MV-4-11 (cell line): Measurements from ENCODE around the gene TSHZ2.

Experiments used
- DNase-seq: peaks from one replicate; lab custom pipeline; 2025; lab: John Stamatoyannopoulos, UW

The TSHZ2 gene

DNA sequence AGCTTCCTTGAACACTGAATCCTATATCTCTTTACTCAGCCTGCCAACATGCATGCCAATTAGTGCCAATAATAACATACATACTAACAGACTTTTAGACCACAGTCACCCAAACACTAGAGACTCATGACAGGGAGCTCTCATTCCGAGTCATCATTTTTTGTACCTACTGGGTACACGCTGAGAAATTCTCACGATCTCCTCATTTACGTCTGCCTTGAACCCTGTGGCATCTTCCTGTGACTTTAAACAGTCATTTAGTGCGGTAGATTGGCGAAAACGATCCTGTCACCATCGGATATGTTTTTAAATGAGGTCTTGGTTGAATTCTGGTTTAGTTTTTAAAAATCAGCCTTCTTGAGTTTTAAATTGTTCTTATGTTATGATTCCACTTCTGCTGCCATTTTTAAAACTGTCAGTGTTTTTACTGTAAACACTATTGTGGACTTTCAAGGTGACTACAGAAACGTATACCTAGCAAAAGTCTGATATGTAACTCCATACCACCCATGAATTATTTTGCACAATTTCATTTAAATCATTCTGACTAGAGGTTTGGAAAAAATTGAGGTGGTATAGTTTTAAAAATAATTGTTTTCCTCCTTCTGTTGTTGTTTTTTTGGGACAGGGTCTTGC lies 275.4 kb downstream of the TSHZ2 start:
- no peak for DNase-seq

DNA sequence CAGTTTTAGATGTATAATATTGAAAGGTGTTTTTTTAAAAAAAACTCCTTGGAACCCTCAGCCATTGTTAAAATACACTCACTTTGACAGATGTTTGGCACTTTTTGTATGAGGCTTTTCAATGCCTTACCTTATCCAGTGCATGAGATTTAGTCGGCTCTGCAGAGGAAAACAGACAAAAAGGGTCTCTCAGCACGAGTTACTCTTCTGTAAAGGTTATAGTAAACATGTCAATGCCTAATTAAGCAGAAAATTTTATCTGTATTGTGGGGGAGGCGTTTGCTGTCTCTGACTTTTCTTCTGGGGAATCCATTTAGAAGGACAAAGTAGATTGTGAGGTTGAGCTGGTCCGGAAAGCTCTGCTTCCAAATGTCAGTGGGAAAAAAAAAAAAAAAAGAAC lies 278.3 kb downstream of the TSHZ2 start:
- DNase-seq: no peak

DNA sequence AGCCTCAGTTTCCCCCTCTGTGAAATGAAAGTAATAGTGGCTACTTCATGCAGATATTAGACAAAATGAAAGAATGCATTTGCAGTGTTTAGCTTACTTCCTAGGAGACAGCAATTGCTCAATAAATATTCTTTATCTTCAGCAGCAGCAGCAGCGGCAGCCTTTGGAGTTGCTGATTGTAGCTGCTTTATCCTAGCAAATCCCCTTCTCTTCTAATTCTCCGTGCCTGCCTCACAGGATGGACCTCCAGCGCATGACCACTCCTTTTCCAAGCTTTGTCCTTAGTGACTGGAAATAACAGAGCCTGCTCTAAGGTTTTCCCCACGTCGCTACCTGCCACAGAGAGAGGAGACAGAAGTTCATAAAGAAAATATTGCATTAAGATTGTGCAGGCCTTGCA lies 279.8 kb downstream of the TSHZ2 start:
- no peak for DNase-seq

DNA sequence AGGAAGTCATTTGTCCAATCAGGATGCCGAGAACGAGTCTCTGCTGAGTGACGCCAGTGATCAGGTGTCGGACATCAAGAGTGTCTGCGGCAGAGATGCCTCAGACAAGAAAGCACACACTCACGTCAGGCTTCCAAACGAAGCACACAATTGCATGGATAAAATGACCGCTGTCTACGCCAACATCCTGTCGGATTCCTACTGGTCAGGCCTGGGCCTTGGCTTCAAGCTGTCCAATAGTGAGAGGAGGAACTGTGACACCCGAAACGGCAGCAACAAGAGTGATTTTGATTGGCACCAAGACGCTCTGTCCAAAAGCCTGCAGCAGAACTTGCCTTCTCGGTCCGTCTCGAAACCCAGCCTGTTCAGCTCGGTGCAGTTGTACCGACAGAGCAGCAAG lies 281.5 kb downstream of the TSHZ2 start:
- no peak for DNase-seq

DNA sequence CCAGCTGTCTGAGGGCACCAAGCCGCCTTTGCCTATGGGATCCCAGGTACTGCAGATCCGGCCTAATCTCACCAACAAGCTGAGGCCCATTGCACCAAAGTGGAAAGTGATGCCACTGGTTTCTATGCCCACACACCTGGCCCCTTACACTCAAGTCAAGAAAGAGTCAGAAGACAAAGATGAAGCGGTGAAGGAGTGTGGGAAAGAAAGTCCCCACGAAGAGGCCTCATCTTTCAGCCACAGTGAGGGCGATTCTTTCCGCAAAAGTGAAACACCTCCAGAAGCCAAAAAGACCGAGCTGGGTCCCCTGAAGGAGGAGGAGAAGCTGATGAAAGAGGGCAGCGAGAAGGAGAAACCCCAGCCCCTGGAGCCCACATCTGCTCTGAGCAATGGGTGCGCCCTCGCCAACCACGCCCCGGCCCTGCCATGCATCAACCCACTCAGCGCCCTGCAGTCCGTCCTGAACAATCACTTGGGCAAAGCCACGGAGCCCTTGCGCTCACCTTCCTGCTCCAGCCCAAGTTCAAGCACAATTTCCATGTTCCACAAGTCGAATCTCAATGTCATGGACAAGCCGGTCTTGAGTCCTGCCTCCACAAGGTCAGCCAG lies 283.0 kb downstream of the TSHZ2 start:
- no peak for DNase-seq

DNA sequence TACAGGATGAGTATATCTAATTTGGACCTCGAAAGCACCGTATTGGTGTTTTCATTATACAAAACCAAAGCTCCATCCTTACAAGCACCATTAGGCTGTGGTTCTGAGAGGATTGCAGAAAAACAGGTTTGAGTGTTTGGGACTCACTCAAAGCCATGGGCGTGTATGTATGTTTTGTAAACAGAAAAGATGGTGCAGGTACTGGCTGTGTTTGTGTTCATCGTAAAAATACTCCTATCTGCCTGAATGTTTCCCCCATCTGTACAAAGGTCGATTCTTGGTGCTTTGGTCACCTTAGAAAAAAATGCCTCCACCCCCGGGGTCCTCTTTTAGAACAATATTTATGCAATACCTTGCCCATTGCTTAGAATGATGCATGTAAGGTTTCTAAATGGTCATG lies 286.6 kb downstream of the TSHZ2 start:
- no peak for DNase-seq

DNA sequence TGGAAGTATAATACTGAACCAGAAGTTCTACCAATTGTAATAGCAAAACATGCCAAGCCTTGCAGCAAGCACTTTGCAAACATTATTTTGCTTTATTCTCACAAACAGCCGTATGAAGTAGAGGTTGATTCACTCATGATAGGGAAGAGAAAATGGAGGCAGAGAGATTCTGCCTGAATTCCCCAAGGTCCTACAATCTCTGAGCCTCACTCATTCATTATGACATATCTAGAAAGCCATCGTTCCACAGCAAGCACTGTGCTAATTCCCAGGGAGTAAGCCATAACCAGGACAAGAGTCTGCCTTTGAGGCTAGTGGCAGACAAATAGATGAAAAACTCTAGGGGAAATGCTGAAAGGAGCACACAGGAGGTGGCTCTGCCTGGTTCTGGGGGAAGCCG lies 288.0 kb downstream of the TSHZ2 start:
- DNase-seq: no peak

DNA sequence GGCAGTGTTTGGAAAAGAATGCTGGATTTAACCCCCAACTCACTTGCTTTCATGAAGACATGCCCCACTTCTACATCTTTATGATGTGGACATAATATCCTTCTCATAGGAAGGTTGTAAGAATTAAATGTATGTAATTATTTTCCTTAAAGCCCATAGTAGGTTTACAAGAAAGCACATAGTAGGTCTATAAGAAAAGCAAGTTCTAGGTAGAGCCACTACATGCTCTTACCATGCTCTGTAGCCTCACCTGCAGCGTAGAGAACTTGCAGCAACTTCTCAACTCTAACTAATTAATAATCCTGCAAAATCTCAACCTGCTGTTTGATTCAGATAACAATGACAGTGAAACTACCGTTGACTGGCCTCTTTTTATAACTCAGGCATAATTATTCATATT lies 288.4 kb downstream of the TSHZ2 start:
- DNase-seq: no peak

DNA sequence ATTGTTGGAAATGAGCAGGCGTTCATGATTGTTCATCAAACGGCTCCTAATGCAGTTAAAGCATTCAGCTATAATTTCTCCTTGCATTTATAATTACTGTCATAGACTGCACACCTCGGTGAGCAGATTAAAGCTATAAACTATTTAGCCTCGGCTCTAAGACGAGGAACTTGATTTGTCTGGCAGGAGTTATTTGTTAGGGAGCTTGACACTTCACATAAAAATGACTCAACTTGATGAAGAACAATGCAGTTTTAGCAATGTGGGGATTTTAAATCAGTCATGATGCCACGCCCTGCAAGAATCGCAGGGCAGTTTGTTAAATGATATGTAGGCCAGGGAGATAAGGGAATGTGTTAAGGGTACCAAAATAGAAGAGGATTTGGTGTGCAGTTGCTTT lies 290.2 kb downstream of the TSHZ2 start:
- no peak for DNase-seq

DNA sequence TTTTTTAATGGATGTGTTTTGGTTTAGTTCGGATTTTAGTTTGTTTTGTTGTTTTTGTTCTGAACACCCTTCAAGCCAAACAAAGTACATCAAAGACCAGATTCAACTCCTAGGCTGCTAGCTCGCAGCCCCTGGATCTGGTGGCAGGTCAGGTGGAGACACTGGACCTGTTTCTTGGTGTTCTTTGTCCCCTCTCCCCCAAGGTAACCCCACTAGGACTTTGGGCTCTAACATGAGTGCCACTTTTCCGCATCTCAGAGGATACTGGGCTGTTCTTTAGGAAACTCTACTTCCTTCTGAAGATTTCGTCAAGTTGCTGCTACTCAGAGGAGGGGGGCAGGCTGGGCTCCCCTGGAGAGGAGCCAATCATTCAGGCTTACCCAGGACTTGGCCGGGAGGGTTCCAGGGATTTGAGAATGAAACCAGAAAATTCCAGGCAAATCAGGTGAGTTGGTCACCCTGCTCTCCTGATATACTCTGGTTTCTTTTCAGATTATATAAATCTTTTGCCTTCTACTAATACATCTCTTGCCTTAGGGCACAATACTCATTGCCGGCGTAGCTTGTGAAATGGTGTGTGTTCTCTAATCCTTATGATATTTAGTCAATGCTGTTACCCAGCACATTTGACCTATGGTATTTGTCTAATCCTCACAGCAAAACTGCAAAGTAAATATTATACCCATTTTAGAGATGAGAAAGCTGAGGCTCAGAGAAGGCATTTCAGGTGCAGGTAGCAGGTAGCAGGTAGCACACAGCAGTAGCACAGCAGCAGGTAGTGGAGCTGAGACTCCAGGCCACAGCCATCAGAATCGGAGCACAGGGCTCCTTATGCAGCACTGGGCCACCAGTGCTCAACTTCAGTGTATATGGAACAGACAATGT lies 291.6 kb downstream of the TSHZ2 start:
- DNase-seq: no peak

DNA sequence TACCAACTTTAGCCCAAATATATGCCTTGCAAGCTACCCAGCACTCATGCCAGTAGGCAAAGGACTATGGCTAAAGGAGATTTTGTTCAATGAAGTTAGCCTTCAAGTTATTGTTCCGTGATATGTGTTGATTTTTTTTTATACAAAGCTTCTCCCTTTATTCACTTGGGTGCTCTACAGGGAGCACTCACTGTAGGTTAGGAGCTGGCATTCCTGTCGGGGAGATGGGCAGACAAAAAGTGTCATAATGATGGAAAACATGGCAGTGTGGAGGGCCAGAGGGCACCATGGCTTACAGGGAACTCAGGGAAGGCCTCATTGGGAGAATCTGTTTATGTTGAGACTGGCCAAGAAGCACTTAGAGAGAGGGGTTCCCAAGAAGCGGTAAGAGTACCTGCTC lies 292.4 kb downstream of the TSHZ2 start:
- no peak for DNase-seq

DNA sequence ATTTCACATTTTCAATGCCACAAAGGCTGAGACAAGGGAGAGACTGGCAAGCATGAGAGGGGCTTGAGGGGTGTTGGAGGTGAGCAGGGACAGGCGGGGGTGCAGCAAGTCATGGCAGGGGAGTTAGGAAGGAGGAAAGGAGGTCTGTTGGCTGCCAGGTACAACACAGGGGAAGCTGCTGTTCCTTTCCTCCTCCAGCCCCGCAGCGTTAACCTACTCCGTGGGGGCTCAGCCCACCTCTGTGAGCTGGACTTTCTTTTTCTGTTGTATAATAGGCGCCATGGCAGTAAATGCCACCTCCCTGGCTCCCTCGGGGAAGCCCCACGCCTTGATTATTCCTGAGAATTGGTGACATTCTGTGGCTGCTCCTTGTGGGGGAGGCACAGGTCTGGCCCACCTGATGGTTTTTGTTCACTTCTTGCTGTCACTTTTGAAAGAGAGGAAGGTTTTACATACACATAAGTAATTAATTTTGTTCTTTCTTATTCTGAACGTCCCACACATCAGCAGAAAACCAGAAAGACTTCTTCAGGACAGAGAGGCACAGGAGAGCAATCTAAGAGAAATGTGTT lies 293.2 kb downstream of the TSHZ2 start:
- no peak for DNase-seq

DNA sequence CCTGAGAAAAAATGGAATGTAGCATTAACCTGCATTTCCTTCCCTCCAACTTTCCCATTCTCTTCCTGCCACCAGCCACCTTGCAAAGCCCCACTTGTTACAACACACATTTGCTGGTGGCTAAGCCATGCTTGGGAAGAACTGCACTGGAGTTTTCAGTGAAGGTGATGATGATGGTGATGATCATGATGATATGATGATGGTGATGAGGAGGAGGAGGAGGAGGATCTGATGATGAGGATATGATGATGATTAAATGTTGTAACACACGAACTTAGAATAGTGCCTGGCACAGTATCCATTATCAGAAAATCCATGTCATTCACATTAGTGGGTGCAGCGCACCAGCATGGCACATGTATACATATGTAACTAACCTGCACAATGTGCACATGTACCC lies 297.2 kb downstream of the TSHZ2 start:
- DNase-seq: no peak

DNA sequence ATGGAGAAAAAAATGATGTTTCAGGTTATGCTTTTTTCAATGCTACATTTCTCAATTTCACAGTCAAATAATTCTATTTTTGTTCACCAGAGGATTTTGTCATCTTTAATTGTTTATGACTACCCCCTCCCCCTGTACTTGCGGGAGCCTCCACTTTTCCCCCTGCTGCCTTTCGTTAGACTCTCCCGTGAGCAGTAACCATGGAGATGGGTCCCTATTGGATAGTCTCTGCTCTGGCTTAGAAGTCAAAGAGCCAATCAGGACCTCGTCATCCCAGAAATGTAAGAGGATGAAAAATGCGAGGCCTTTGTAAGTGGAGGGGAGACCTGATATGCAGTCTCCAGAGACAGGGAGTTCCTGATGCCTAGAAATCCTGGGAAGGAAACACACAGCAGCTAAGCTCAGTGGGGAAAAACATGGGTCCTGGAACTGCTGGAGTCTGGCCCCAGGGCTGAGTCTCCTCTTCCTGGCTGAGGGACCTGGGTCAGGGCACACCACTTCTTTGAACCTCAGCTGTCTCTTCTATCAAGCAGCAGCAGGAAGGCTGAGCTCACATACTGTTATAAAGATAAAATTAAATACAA lies 298.7 kb downstream of the TSHZ2 start:
- DNase-seq: no peak

DNA sequence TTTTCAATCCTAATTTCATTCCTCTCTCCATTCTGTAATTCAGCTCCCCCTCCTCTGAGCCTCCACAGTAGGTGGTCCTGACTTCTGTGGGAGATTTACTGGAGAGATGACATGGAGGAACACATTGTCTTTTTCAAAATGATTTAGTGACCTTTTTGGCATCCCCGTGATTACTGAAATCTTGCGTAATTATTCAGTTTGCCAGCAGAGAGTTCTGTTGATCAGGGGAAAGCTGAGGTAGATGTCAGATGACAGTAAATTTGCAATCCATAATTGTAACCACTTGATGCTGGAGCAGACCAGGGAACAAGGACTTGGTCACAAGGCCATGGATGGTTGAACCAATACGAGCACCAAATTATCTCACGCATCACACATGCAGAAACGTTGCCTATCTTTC lies 302.2 kb downstream of the TSHZ2 start:
- DNase-seq: no peak

DNA sequence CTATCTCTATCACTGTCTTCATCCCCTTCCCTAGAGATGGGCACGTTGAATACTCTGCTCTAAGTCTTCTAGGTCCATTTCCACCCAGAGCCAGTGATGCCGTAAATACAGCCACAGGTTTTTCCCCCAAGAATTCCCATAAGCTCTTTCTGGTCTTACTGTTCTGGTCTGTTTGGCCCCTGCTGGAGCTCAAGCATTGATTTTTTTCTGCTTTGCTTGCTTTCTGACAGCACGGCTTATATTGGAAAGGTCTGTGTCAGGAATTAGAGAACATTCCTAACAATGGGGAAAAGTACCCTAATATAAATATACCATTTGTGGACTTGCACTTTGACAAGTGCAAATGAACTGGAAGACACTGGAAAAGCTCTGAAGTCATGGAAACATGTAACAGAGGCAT lies 302.6 kb downstream of the TSHZ2 start:
- no peak for DNase-seq

DNA sequence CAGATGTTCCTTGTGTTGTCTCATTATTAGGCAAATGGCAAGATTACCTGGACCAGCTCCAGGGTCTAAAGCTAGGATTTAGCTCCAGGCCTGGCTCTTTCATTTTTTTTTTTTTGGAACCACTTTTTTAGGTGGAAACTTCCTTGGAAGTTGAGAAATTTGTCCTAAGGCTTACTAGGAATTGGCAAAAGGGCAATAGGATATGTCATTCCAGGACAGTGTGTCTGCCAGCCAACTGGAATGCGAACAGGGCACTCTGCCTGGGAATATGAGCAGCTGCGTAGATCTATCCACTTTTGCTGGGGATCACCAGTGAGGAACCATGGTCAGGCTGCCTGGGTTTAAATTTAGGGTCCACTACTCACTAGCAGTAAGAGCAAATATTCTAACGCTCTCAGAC lies 304.0 kb downstream of the TSHZ2 start:
- no peak for DNase-seq

DNA sequence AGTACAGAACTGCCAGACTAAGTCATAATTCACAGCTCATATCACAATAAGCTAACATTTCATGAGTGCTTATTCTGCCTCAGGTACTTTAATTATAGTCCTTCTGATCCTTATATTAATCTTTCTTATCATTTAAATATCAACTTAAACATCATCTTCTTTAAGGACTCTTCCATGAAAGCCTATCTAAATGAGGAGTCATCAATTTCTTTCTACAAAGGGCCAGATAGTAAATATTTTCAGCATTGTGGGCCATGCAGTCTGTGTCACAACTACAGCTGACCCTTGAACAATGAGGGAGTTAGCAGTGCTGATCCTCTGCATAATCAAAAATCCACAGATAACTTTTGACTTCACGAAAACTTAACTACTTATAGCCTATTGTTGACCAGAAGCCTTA lies 306.4 kb downstream of the TSHZ2 start:
- no peak for DNase-seq

DNA sequence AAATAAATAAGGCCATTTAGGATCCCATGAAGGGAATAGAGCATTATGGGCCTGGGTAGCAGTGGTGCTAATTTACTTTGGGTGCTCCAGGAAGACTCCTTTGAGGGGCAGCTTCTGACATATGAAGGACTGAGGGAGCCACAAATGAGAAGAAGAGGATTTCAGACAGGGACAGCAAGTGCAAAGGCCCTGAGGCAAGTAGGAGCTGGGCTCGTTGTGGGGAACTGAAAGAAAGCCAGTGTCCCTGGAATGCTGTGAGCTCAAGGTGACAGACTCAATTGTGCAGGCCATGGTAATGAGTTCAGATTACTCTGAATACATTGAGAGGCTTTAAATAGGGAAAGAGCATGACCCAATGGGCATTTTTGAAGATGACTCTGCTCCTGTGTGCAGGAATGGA lies 307.6 kb downstream of the TSHZ2 start:
- DNase-seq: no peak

DNA sequence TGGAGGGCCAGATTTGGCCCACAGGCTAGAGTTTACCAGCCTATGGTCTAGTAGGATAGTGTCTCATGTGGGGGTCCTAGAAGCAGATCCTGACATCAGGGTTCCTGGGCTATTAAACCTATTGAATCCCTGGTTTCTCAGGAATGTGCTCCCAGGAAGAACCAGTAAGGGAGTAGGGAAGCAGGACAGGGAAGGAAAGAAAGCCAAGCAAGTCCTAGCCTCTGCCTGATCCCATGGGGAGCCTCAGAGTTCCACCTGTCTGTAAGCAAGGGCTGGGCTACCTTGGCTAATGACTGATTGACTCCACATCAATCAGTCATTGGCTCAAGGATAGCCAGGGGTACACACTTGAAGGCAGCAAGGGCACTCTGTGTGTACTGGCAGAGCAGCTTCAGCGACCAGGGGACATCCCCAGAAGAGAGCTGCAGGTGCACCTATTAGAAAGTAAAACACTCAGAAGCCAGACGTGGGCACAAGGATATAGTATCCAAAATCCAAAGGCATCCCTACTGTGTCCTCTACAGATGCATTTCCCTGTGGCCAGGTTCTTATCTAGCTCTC lies 309.5 kb downstream of the TSHZ2 start:
- DNase-seq: no peak

DNA sequence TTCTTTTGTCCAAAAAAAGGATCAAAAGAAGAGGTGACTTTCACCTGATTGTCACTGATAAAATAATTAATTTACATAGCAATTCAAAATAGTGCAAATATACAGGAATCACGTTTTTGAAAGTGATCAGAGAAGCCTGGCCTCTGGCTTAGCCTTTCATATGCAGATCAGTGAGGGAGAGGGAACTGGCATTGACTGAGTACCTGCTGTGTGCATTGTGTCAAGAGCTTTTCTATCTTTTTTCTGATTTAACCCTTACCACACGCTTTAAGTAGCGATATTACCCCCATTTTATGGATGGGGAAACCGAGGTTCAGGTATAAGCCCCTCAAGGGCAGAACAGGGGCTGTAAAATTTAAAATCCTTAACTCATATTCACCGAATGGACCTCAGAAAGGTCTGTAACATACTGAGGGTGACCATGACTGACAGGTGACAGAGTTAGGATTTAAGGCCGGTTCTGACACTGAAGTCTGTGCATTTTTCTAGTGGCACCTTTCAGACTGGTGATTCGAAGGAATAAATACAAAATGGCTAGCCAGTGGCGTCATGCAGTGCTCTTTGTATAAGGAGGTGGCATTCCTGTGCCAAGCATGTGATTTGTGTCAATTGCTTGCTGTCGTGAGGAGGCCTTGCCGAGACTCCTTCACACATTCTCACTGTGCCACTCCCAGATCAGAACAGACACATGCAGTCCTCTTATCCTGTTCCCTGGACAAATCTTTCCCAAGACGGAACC lies 310.2 kb downstream of the TSHZ2 start:
- DNase-seq: no peak

DNA sequence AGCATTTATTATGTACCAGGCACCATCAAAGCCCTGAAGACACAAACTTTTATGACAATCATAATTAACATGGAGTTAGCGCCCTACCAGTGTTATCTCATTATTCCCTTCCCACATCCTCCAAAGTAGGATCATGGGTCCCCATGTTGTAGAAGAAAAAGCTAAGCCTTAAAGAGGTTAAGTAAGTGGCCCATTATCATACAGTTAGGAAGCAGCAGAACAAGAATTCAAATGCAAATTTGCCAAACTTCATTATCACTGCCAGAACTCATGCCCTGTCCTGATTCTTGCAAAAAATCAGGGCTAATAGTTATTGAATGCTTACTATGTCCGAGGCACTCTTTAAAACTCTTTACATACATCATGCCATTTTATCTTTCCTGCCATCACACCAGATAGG lies 310.9 kb downstream of the TSHZ2 start:
- no peak for DNase-seq
